Left colon (tissue), 2 donors: ENCODE results near the gene PHKA2. TPM values are rescaled to one million over a fixed set of nuclear protein-coding genes. Genes with fewer than 3 reads are reported as not detected.
A peak's percentile ranks its signal among the peaks of the same experiment; 100 is the strongest.
"Not testable (repeated sequence)": the region's sequence is repeated elsewhere in the genome, so short reads cannot be mapped to it uniquely, and the experiment has no call there.

Experiments
- ATAC-seq: fragments of 200-7000 bp; cut with Tn5 transposase; one replicate; pipeline ENCODE4 v1.9.1; 2020; ENCODE audit warnings: mild to moderate bottlenecking, moderate library complexity
- DNase-seq, 2 donors: peaks; one replicate each; pipeline ENCODE4 v3.0.0-alpha.2; 2020
- intact Hi-C, 2 donors: fragments of 100-400 bp; cut with DNase I in 1 of 2; cut with micrococcal nuclease in 1 of 2; formaldehyde crosslinking; loops; one replicate each; pipeline versions ENCODE4 v1.11.2 to v1.14.0; 2022; cut with DNase I, micrococcal nuclease
- total RNA-seq, 2 donors: library from RNA; stranded (reverse); fragmentation: NEBNext Ultra II Directional; extraction: Animal tissue kit (Norgen Biotek cat#: 25700); gene quantifications; one replicate each; pipeline ENCODE4 v1.2.1, GENCODE V29; 2021
- donor health status: DM: no; HTN: no; CAD: no.
- donor health status: DM: yes; HTN: yes; CAD: no.

The PHKA2 gene
- total RNA-seq, 2 donors from 2014 or later, result 22.9 to 29.5 TPM

DNA sequence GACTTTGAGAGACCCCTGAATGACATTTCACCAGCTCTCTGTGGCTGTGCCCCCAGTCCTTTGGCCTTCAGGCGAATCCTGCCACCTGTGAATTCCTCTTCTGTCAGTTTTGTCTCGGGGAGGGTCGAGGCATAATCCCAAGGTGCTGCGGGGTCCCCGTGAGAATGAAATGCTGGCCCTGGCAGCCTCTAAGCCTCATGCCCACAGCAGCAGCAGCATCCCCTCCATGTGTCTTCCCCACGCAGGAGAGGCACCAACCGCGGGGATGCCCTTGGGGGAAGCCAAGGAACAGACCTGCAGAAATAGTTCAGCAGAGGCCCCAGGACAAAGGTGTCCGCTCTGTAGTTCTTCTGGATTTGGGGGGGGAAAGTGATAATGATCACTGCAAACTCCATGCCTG is 104.8 kb downstream of the PHKA2 start:
- DNase-seq, result no peak
- no peak for ATAC-seq
- intact Hi-C loops, result no loop called here

- ATAC-seq (peak; percentile 98), DNase-seq (no peak)
- intact Hi-C loops, result no loop called here
Observed at GRCh38 chrX:18877469-18877868, 106.4 kb downstream of the PHKA2 start.

GRCh38 chrX:18875256-18875878 is 108.5 kb downstream of the PHKA2 start:
- DNase-seq (no peak), ATAC-seq (no peak)
- intact Hi-C loops, result no loop called here

GRCh38 chrX:18874560-18875255 is 109.2 kb downstream of the PHKA2 start:
- no peak for DNase-seq
- intact Hi-C loops, result no loop called here
- no peak for ATAC-seq

- ATAC-seq (no peak), DNase-seq (no peak)
- intact Hi-C loops, result no loop called here
Observed at GRCh38 chrX:18873836-18874235, 110.1 kb downstream of the PHKA2 start.

DNA sequence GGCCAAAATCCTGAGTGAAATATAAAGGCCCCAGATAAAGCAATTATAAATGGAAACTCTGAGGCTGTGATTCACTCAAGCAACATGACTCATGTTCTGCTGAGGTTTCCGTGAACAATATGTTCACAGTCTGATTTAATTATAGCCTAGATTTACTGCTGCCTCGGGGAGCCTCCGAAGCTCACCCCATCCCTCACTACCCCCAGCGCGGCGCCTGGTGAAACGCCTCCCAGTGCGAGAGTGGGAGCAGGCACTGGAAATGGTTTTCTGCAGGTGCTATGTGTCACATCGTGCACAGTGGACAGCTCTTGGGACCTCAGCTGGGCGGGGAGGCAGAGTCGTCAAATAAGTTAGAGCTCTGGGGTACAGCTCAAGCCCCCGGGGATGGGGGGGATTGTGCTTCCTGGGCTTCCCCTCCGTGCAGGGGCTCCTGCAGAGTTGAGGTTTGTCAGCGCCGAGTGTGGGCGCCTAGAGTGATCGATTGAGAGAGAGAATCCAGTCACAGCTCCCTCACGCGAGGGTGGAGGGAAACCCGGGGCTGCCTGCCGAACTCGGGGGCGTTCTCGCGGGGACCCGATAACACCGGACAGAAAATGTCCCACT is 110.6 kb downstream of the PHKA2 start:
- intact Hi-C loops, result no loop called here
- no peak for DNase-seq
- ATAC-seq, result no peak

DNA sequence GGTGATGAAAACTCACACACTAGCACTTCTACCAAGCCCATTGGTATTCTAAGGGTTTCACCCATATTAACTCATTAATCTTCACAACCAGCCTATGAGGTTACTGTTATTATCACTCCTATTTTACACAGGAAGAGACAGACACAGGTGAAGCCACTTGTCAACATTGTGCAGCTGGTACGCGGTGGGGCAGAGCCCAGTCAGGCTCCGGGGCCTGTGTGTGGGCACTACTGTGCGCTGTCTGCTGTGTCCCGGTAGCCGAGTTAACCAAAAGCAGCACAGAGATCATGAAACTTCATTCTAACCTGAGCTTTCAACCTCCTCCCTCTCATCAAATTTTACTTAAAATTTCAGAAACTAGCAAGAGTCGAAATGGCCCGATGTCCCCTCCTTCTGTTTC is 111.3 kb downstream of the PHKA2 start:
- ATAC-seq, result no peak
- intact Hi-C loops, result no loop called here
- DNase-seq, result no peak

GRCh38 chrX:18871970-18872369 is 111.9 kb downstream of the PHKA2 start:
- ATAC-seq (no peak), DNase-seq (no peak)
- intact Hi-C loops, result no loop called here

DNA sequence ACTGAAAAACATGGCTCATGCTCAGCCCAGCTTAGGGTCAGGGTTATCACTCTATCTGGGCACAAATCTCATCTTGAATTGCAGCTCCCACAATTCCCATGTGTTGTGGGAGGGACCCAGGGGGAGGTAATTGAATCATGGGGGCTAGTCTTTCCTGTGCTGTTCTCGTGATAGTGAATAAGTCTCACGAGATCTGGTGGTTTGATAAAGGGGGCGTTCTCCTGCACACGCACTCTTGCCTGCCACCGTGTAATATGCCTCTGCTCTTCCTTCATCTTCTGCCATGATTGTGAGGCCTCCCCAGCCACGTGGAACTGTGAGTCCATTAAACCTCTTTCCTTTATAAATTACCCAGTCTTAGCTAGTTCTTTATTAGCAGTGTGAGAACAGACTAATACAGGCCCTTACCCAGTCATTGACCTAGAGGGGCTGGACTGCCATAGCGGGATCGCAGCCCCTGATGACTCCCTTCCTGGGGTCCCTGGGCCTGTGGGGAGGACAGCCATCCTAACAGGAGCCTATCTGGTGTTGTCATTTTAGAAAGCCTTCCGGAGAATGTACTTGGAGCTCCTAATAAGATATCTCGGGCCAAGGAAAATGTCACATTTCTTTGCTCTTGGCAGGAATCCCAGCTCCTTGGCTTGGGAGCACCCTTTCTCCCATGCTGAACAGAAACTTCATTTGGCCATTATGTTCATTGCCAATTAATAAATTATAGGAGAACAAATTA is 112.6 kb downstream of the PHKA2 start:
- no peak for DNase-seq
- ATAC-seq, result no peak
- intact Hi-C loops, result no loop called here

GRCh38 chrX:18864390-18864920 is 119.5 kb downstream of the PHKA2 start:
- ATAC-seq (no peak), DNase-seq (no peak)
- intact Hi-C loops, result no loop called here

DNA sequence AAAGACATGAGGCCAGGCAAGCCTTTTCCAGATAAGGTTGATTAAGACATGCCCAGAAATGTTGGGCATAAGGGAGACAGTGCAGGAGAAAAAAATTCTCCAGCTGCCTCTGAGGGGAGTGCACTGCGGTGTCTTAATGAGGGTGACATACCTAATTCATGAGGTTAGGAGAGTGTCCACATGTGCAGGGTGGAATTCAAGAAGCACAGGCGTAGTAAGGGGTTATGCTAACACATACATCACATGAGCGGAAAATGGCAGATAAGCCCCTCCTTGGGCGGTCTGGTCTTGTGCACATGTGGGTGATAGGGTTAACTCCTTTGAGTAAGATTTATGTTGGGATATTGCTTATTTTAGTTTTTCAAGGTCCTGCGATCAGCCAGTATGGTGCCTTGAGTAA is 122.4 kb downstream of the PHKA2 start:
- no peak for DNase-seq
- ATAC-seq, result no peak
- intact Hi-C loops, result no loop called here

- intact Hi-C loops, result no loop called here
- ATAC-seq (no peak), DNase-seq (no peak)
Observed at GRCh38 chrX:18856645-18856997, 127.3 kb downstream of the PHKA2 start.

- no peak for ATAC-seq
- intact Hi-C loops, result no loop called here
- DNase-seq, result no peak
Observed at GRCh38 chrX:18855919-18856644, 127.8 kb downstream of the PHKA2 start.

- intact Hi-C loops, DNase-seq, ATAC-seq: not testable (repeated sequence)
Observed at GRCh38 chrX:18847901-18848300, 136.0 kb downstream of the PHKA2 start.

Other genes with a start within 250 kb of the PHKA2 start
- gene ADGRG2, start 138.4 kb upstream of the PHKA2 start, total RNA-seq, result under 1 TPM; 0.34 to 0.45 TPM